Measurements from ENCODE around the gene ANAPC10.

Gene ANAPC10

GRCh38 chr4:144969821-144970220 is 128.2 kb downstream of the ANAPC10 start:
- peaks cover 2% of the 10 kb centered on the region for H3K9me3 Mint-ChIP-seq

GRCh38 chr4:144968606-144969005 is 129.4 kb downstream of the ANAPC10 start:
- Mint-ChIP-seq H3K27ac (no peak overlapping the region), H3K4me3 (no peak overlapping the region), H3K4me1 (no peaks in the 10 kb centered on the region), H3K27me3 (ENCODE audit: low read depth) (no peaks in the 10 kb centered on the region), H3K36me3 (ENCODE audit: low read depth) (no peaks in the 10 kb centered on the region), H3K9me3 (no peaks in the 10 kb centered on the region)
- no peak for TF ChIP-seq CTCF (IDR thresholded peaks at IDR 0.05; ENCODE audit: unreplicated experiment in 3 of 3)

More at GRCh38 chr4:144969821-144970220, 128.2 kb downstream of the ANAPC10 start:
- Mint-ChIP-seq H3K27me3 (ENCODE audit: low read depth) (no peaks in the 10 kb centered on the region), H3K36me3 (ENCODE audit: low read depth) (no peaks in the 10 kb centered on the region), H3K27ac (no peak overlapping the region), H3K4me3 (no peak overlapping the region), H3K4me1 (no peaks in the 10 kb centered on the region)
- no peak for TF ChIP-seq CTCF (IDR thresholded peaks at IDR 0.05; ENCODE audit: unreplicated experiment in 3 of 3)

GRCh38 chr4:144967161-144967560 is 130.8 kb downstream of the ANAPC10 start:
- Mint-ChIP-seq H3K27ac (no peak overlapping the region), H3K36me3 (ENCODE audit: low read depth) (no peaks in the 10 kb centered on the region), H3K9me3 (peaks cover 4% of the 10 kb centered on the region), H3K4me1 (no peaks in the 10 kb centered on the region), H3K4me3 (no peak overlapping the region), H3K27me3 (ENCODE audit: low read depth) (no peaks in the 10 kb centered on the region)
- TF ChIP-seq CTCF (IDR thresholded peaks at IDR 0.05; ENCODE audit: unreplicated experiment in 3 of 3): no peak

GRCh38 chr4:144962300-144962699 is 135.7 kb downstream of the ANAPC10 start:
- Mint-ChIP-seq H3K27ac (no peak overlapping the region), H3K27me3 (ENCODE audit: low read depth) (no peaks in the 10 kb centered on the region), H3K9me3 (peaks cover 33% of the 10 kb centered on the region), H3K36me3 (ENCODE audit: low read depth) (no peaks in the 10 kb centered on the region), H3K4me3 (no peak overlapping the region), H3K4me1 (no peaks in the 10 kb centered on the region)
- no peak for TF ChIP-seq CTCF (IDR thresholded peaks at IDR 0.05; ENCODE audit: unreplicated experiment in 3 of 3)

GRCh38 chr4:144955104-144955503 is 142.9 kb downstream of the ANAPC10 start:
- H3K9me3 Mint-ChIP-seq: peaks cover 57% of the 10 kb centered on the region
- no peaks in the 10 kb centered on the region for H3K4me1 Mint-ChIP-seq
- TF ChIP-seq CTCF (IDR thresholded peaks at IDR 0.05; ENCODE audit: unreplicated experiment in 3 of 3): no peak
- H3K27me3 Mint-ChIP-seq (ENCODE audit: low read depth): no peaks in the 10 kb centered on the region
- peaks cover 11% of the 10 kb centered on the region for H3K36me3 Mint-ChIP-seq (ENCODE audit: low read depth)
- H3K4me3 Mint-ChIP-seq: no peak overlapping the region
- H3K27ac Mint-ChIP-seq: no peak overlapping the region

- Mint-ChIP-seq H3K9me3 (peaks cover 49% of the 10 kb centered on the region), H3K36me3 (ENCODE audit: low read depth) (peaks cover 11% of the 10 kb centered on the region), H3K4me3 (no peak overlapping the region)
Observed at GRCh38 chr4:144954230-144954629, 143.8 kb downstream of the ANAPC10 start.

More at GRCh38 chr4:144954230-144954629, 143.8 kb downstream of the ANAPC10 start:
- TF ChIP-seq CTCF (IDR thresholded peaks at IDR 0.05; ENCODE audit: unreplicated experiment in 3 of 3): no peak
- Mint-ChIP-seq H3K27ac (no peak overlapping the region), H3K27me3 (ENCODE audit: low read depth) (no peaks in the 10 kb centered on the region), H3K4me1 (no peaks in the 10 kb centered on the region)
